Endodermal cell (in vitro differentiated cells): ENCODE data around the gene GTF2A2. TPM values are rescaled to one million over a fixed set of nuclear protein-coding genes. Genes with fewer than 3 reads are reported as not detected.

Experiments
- DNase-seq: peaks from one replicate; pipeline ENCODE4 v3.0.0-alpha.2; 2017
- H3K27ac ChIP-seq: 2 replicates; pipeline ENCODE4 v1.5.1; 2013; ENCODE audit warnings: mild to moderate bottlenecking, low read depth, low read length, moderate library complexity
- H3K27me3 ChIP-seq: 2 replicates; pipeline ENCODE4 v1.6.1; 2013; ENCODE audit warnings: mild to moderate bottlenecking, low read length, moderate library complexity; ENCODE audit not compliant: insufficient read depth, control insufficient read depth, poor library complexity, severe bottlenecking
- H3K36me3 ChIP-seq: 2 replicates; pipeline ENCODE4 v1.7.0; 2013; ENCODE audit warnings: mild to moderate bottlenecking, low read length, moderate library complexity; ENCODE audit not compliant: control insufficient read depth, insufficient read depth
- H3K4me1 ChIP-seq: one replicate; pipeline ENCODE4 v1.7.0; 2013; ENCODE audit warnings: low read length; ENCODE audit not compliant: control insufficient read depth, insufficient read depth
- H3K4me3 ChIP-seq: 2 replicates; pipeline ENCODE4 v1.5.1; 2013; ENCODE audit warnings: mild to moderate bottlenecking, low read length, moderate library complexity
- H3K9ac ChIP-seq: 2 replicates; pipeline ENCODE4 v1.6.1; 2013; ENCODE audit warnings: mild to moderate bottlenecking, low read length, moderate library complexity; ENCODE audit not compliant: poor library complexity, severe bottlenecking; ENCODE audit errors: extremely low read depth
- H3K9me3 ChIP-seq: 2 replicates; pipeline ENCODE4 v1.6.1; 2013; ENCODE audit warnings: mild to moderate bottlenecking, low read length, moderate library complexity; ENCODE audit not compliant: control insufficient read depth
- H3K27ac Mint-ChIP-seq: 2 replicates; pipeline ENCODE4 v1.8.0; 2020; ENCODE audit warnings: mixed read lengths
- H3K27me3 Mint-ChIP-seq: 2 replicates; pipeline ENCODE4 v1.8.0; 2021; ENCODE audit warnings: mild to moderate bottlenecking, mixed read lengths; ENCODE audit not compliant: insufficient read depth
- H3K36me3 Mint-ChIP-seq: 2 replicates; pipeline ENCODE4 v1.8.0; 2020; ENCODE audit warnings: low read depth, mixed read lengths
- H3K4me1 Mint-ChIP-seq: 2 replicates; pipeline ENCODE4 v1.8.0; 2020; ENCODE audit warnings: mixed read lengths
- H3K4me3 Mint-ChIP-seq: 2 replicates; pipeline ENCODE4 v1.8.0; 2020; ENCODE audit warnings: mild to moderate bottlenecking, moderate library complexity, mixed read lengths
- H3K9me3 Mint-ChIP-seq: 2 replicates; pipeline ENCODE4 v1.8.0; 2020; ENCODE audit warnings: mild to moderate bottlenecking, mixed read lengths
- CTCF ChIP-seq: fragments of 200-600 bp; sonication (generic); conservative IDR thresholded peaks from 2 replicates; pipeline ENCODE4 v1.5.0; 2021; ENCODE audit warnings: antibody characterized with exemption, mild to moderate bottlenecking
- WGBS, 2 experiments: methylation state at CpG; one replicate each; pipeline versions ENCODE4 v1.1.5 to v1.1.7; 2013; ENCODE audit warnings: missing lambda C conversion rate in 2 of 2, mixed read lengths in 1 of 2; ENCODE audit not compliant: insufficient coverage in 1 of 2, insufficient read length in 1 of 2; 5-methylcytosine and 5-hydroxymethylcytosine counted together
- total RNA-seq, 2 donors: library from RNA; stranded (reverse); fragmentation: NEBNext Ultra II Directional in 1 of 2; extraction: Animal tissue kit (Norgen Biotek cat#: 25700) in 1 of 2; gene quantifications; 2 replicates in 1 of 2; 3 replicates in 1 of 2; pipeline ENCODE4 v1.2.1, GENCODE V29; 2021

GTF2A2 gene
- total RNA-seq, 2 donors from 2014 or later: 168 to 246 TPM

GRCh38 chr15:59680346-59680745 is 23.0 kb upstream of the GTF2A2 start:
- Mint-ChIP-seq H3K27ac (peak overlapping the region; percentile 58), H3K27me3 (no peaks in the 10 kb centered on the region), H3K4me1 (peaks cover 8% of the 10 kb centered on the region), H3K9me3 (no peaks in the 10 kb centered on the region), H3K36me3 (peaks cover 78% of the 10 kb centered on the region), H3K4me3 (no peak overlapping the region)
- no peak for TF ChIP-seq CTCF
- no peak for DNase-seq
- no peak overlapping the region for H3K27ac ChIP-seq
- WGBS, 2 experiments: 90 to 94% methylated on average over 6 of the region's 6 CpGs
- H3K4me3 ChIP-seq: no peak overlapping the region
- H3K27me3 ChIP-seq: no peaks in the 10 kb centered on the region
- no peak overlapping the region for H3K9ac ChIP-seq
- H3K4me1 ChIP-seq: peaks cover 6% of the 10 kb centered on the region
- no peaks in the 10 kb centered on the region for H3K9me3 ChIP-seq
- peaks cover 96% of the 10 kb centered on the region for H3K36me3 ChIP-seq

GRCh38 chr15:59678620-59679019 is 21.3 kb upstream of the GTF2A2 start:
- Mint-ChIP-seq H3K36me3 (peaks cover 82% of the 10 kb centered on the region), H3K27me3 (no peaks in the 10 kb centered on the region)
- H3K36me3 ChIP-seq: peaks cover 93% of the 10 kb centered on the region

GRCh38 chr15:59678172-59678571 is 20.9 kb upstream of the GTF2A2 start:
- H3K27me3 Mint-ChIP-seq: no peaks in the 10 kb centered on the region
- Histone ChIP-seq H3K9ac (no peak overlapping the region), H3K4me1 (peaks cover 6% of the 10 kb centered on the region), H3K4me3 (no peak overlapping the region), H3K9me3 (no peaks in the 10 kb centered on the region), H3K27ac (no peak overlapping the region), H3K27me3 (no peaks in the 10 kb centered on the region), H3K36me3 (peaks cover 90% of the 10 kb centered on the region)
- H3K27ac Mint-ChIP-seq: no peak overlapping the region
- no peak overlapping the region for H3K4me3 Mint-ChIP-seq
- H3K4me1 Mint-ChIP-seq: peaks cover 6% of the 10 kb centered on the region
- peaks cover 80% of the 10 kb centered on the region for H3K36me3 Mint-ChIP-seq
- 100% methylated on average over 1 of the region's 1 CpG; no CpG with 5 or more reads in 1 of the 2 experiments for WGBS, 2 experiments
- no peaks in the 10 kb centered on the region for H3K9me3 Mint-ChIP-seq
- no peak for TF ChIP-seq CTCF
- no peak for DNase-seq

More at GRCh38 chr15:59678620-59679019, 21.3 kb upstream of the GTF2A2 start:
- Histone ChIP-seq H3K4me1 (peaks cover 6% of the 10 kb centered on the region), H3K9me3 (no peaks in the 10 kb centered on the region), H3K9ac (no peak overlapping the region), H3K4me3 (no peak overlapping the region), H3K27me3 (no peaks in the 10 kb centered on the region), H3K27ac (no peak overlapping the region)
- Mint-ChIP-seq H3K27ac (no peak overlapping the region), H3K4me1 (peaks cover 6% of the 10 kb centered on the region), H3K4me3 (no peak overlapping the region), H3K9me3 (no peaks in the 10 kb centered on the region)
- TF ChIP-seq CTCF: no peak
- no peak for DNase-seq
- 100% methylated on average over 1 of the region's 1 CpG; no CpG with 5 or more reads in 1 of the 2 experiments for WGBS, 2 experiments
